H9 (cell line): ENCODE measurements around the gene TMEM108. TPM values are rescaled to one million over a fixed set of nuclear protein-coding genes. Genes with fewer than 3 reads are reported as not detected.

Experiments used
- DNase-seq: peaks from one replicate; pipeline ENCODE4 v3.0.0-alpha.2; 2017
- H2AFZ ChIP-seq: one replicate; pipeline ENCODE4 v1.6.1; 2013; ENCODE audit warnings: mild to moderate bottlenecking, low read length, control low read depth, moderate library complexity
- H2AK5ac ChIP-seq: 2 replicates; pipeline ENCODE4 v1.6.1; 2013; ENCODE audit warnings: low read length, control low read depth, mixed read lengths; ENCODE audit not compliant: insufficient read length
- H2BK120ac ChIP-seq: one replicate; pipeline ENCODE4 v1.6.1; 2013; ENCODE audit warnings: low read depth, mild to moderate bottlenecking, low read length, control low read depth, inconsistent platforms; ENCODE audit not compliant: poor library complexity, severe bottlenecking
- H2BK12ac ChIP-seq: 2 replicates; pipeline ENCODE4 v1.6.1; 2013; ENCODE audit warnings: low read length, control low read depth, mixed read lengths, low read depth; ENCODE audit not compliant: insufficient read length
- H2BK15ac ChIP-seq: 2 replicates; pipeline ENCODE4 v1.6.1; 2013; ENCODE audit warnings: low read depth, low read length, control low read depth
- H2BK20ac ChIP-seq: one replicate; pipeline ENCODE4 v1.6.1; 2013; ENCODE audit warnings: low read depth, mild to moderate bottlenecking, low read length, control low read depth, inconsistent platforms; ENCODE audit not compliant: poor library complexity, severe bottlenecking
- H2BK5ac ChIP-seq: 2 replicates; pipeline ENCODE4 v1.6.1; 2013; ENCODE audit warnings: low read length, control low read depth, mixed read lengths; ENCODE audit not compliant: insufficient read length
- H3K14ac ChIP-seq: 2 replicates; pipeline ENCODE4 v1.6.1; 2013; ENCODE audit warnings: low read length, control low read depth; ENCODE audit not compliant: insufficient read depth
- H3K18ac ChIP-seq: 2 replicates; pipeline ENCODE4 v1.6.1; 2013; ENCODE audit warnings: low read depth, mild to moderate bottlenecking, mixed read lengths, low read length, control low read depth; ENCODE audit not compliant: insufficient read length
- H3K23ac ChIP-seq: 2 replicates; pipeline ENCODE4 v1.6.1; 2013; ENCODE audit warnings: low read length, control low read depth, mixed read lengths, low read depth; ENCODE audit not compliant: insufficient read length
- H3K23me2 ChIP-seq: 2 replicates; pipeline ENCODE4 v1.6.1; 2013; ENCODE audit warnings: low read depth, mild to moderate bottlenecking, mixed read lengths, low read length, control low read depth; ENCODE audit not compliant: insufficient read length, poor library complexity, severe bottlenecking
- H3K27ac ChIP-seq: 2 replicates; pipeline ENCODE4 v1.5.1; 2013; ENCODE audit warnings: low read length, control low read depth, mixed read lengths, low read depth; ENCODE audit not compliant: insufficient read length
- H3K27me3 ChIP-seq: 2 replicates; pipeline ENCODE4 v1.6.1; 2013; ENCODE audit warnings: low read length, control low read depth, inconsistent platforms; ENCODE audit not compliant: insufficient read depth
- H3K4ac ChIP-seq: 2 replicates; pipeline ENCODE4 v1.6.1; 2013; ENCODE audit warnings: low read depth, mild to moderate bottlenecking, control low read depth, inconsistent platforms, low read length, moderate library complexity
- H3K4me1 ChIP-seq: 2 replicates; pipeline ENCODE4 v1.6.1; 2013; ENCODE audit warnings: low read length, control low read depth, inconsistent platforms; ENCODE audit not compliant: insufficient read depth
- H3K4me2 ChIP-seq: 2 replicates; pipeline ENCODE4 v1.6.1; 2013; ENCODE audit warnings: low read length, control low read depth, mixed read lengths; ENCODE audit not compliant: insufficient read length, insufficient read depth
- H3K56ac ChIP-seq: 2 replicates; pipeline ENCODE4 v1.6.1; 2013; ENCODE audit warnings: low read depth, mild to moderate bottlenecking, mixed read lengths, low read length, control low read depth; ENCODE audit not compliant: insufficient read length
- H3K79me1 ChIP-seq: 2 replicates; pipeline ENCODE4 v1.6.1; 2013; ENCODE audit warnings: low read depth, mild to moderate bottlenecking, moderate library complexity, low read length, control low read depth, inconsistent platforms; ENCODE audit not compliant: insufficient read depth, poor library complexity, severe bottlenecking
- H3K79me2 ChIP-seq: 2 replicates; pipeline ENCODE4 v1.6.1; 2013; ENCODE audit warnings: low read length, control low read depth, inconsistent platforms; ENCODE audit not compliant: insufficient read depth
- H3K9ac ChIP-seq: 2 replicates; pipeline ENCODE4 v1.6.1; 2013; ENCODE audit warnings: low read length, control low read depth, mixed read lengths; ENCODE audit not compliant: insufficient read length; ENCODE audit errors: extremely low read depth
- H3K9me3 ChIP-seq: one replicate; pipeline ENCODE4 v1.6.1; 2013; ENCODE audit warnings: low read depth, low read length, inconsistent platforms; ENCODE audit not compliant: control insufficient read depth
- H3T11ph ChIP-seq: one replicate; pipeline ENCODE4 v1.6.1; 2013; ENCODE audit warnings: mild to moderate bottlenecking, low read length, control low read depth, inconsistent platforms
- H4K20me1 ChIP-seq: one replicate; pipeline ENCODE4 v1.6.1; 2013; ENCODE audit not compliant: control insufficient read depth, insufficient read length, insufficient read depth
- H4K5ac ChIP-seq: 2 replicates; pipeline ENCODE4 v1.6.1; 2013; ENCODE audit warnings: low read depth, mild to moderate bottlenecking, mixed read lengths, low read length, control low read depth; ENCODE audit not compliant: insufficient read length
- H4K8ac ChIP-seq: replicated peaks from 2 replicates; pipeline ENCODE4 v1.6.1; 2013; ENCODE audit warnings: low read length, control low read depth, mixed read lengths, low read depth; ENCODE audit not compliant: insufficient read length
- H4K91ac ChIP-seq: 2 replicates; pipeline ENCODE4 v1.6.1; 2013; ENCODE audit warnings: low read depth, mild to moderate bottlenecking, moderate library complexity, mixed read lengths, low read length, control low read depth; ENCODE audit not compliant: insufficient read length
- H3K27ac Mint-ChIP-seq, 3 experiments: 2 replicates in 2 of 3; 3 replicates in 1 of 3; pipeline ENCODE4 v1.8.0; 2020 to 2021; ENCODE audit warnings: mixed read lengths in 3 of 3, mild to moderate bottlenecking in 1 of 3, moderate library complexity in 1 of 3
- H3K27me3 Mint-ChIP-seq: 2 replicates; pipeline ENCODE4 v1.8.0; 2021; ENCODE audit warnings: low read depth, mild to moderate bottlenecking, moderate library complexity, mixed read lengths
- H3K36me3 Mint-ChIP-seq, 3 experiments: 2 replicates in 2 of 3; 3 replicates in 1 of 3; pipeline ENCODE4 v1.8.0; 2020 to 2021; ENCODE audit warnings: low read depth in 3 of 3, mixed read lengths in 3 of 3; ENCODE audit not compliant: insufficient read depth in 1 of 3
- H3K4me1 Mint-ChIP-seq, 2 experiments: 2 replicates each; pipeline ENCODE4 v1.8.0; 2020; ENCODE audit warnings: mixed read lengths in 2 of 2
- H3K4me3 Mint-ChIP-seq, 2 experiments: 2 replicates in 1 of 2; 3 replicates in 1 of 2; pipeline ENCODE4 v1.8.0; 2020 to 2021; ENCODE audit warnings: mild to moderate bottlenecking in 2 of 2, mixed read lengths in 2 of 2, moderate library complexity in 1 of 2
- H3K9me3 Mint-ChIP-seq, 2 experiments: 2 replicates in 1 of 2; 3 replicates in 1 of 2; pipeline ENCODE4 v1.8.0; 2020; ENCODE audit warnings: mild to moderate bottlenecking in 2 of 2, mixed read lengths in 2 of 2, moderate library complexity in 1 of 2
- WGBS: extraction: QIAGEN DNeasy Blood & Tissue Kit; methylation state at CpG from one replicate; pipeline ENCODE4 v1.1.7; 2013; ENCODE audit warnings: missing lambda C conversion rate, low lambda C conversion rate, mixed read lengths; ENCODE audit not compliant: insufficient read length; ENCODE audit errors: extremely low coverage; 5-methylcytosine and 5-hydroxymethylcytosine counted together
- total RNA-seq: library from RNA; stranded (reverse); gene quantifications from 2 replicates; pipeline ENCODE4 v1.2.1, GENCODE V29; 2021
- TF ChIP-seq, protein P1 (sequence below): fragments of 200-600 bp; sonication (generic); conservative IDR thresholded peaks from 3 replicates; pipeline ENCODE4 v1.8.0; 2021; ENCODE audit warnings: antibody characterized with exemption, mild to moderate bottlenecking

The TMEM108 gene
- total RNA-seq, 1 experiment from 2014 or later = 5.0 TPM

DNA sequence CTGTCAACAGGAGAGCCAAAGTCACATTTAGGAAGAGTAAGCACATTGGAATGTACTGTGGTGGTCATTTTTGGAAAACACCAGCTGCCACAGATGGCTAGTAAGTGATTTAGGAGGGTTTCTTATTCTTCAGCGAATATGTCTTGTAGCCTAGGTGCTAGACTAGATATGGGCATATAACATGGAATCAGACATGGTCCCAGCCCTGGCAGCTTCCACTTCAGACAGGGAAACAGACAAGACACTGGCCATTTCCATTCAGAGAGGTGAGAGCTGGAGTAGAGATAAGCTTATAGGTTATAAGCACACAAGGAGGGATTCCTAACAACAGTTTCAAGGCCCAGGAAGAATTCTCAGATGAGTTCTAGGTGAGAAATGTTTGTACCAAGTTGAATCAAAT lies 333.5 kb downstream of the TMEM108 start:
- H3K14ac ChIP-seq = no peak overlapping the region
- H3K9ac ChIP-seq = no peak overlapping the region
- no peak overlapping the region for H3T11ph ChIP-seq
- Mint-ChIP-seq H3K4me3 (no peak overlapping the region), H3K9me3 (no peaks in the 10 kb centered on the region), H3K36me3 (no peaks in the 10 kb centered on the region), H3K27ac (peak overlapping the region in 1 of 3 experiments; percentile 33; a peak in 1 of 7 replicates), H3K4me1 (peaks cover 21 to 24% of the 10 kb centered on the region in 2 experiments), H3K27me3 (no peaks in the 10 kb centered on the region)
- no peak overlapping the region for H3K56ac ChIP-seq
- peaks cover 12% of the 10 kb centered on the region for H3K4me1 ChIP-seq
- WGBS = no CpG with 5 or more reads among the region's 1 CpG
- H3K79me2 ChIP-seq = no peaks in the 10 kb centered on the region
- no peaks in the 10 kb centered on the region for H3K9me3 ChIP-seq
- no peak overlapping the region for H2BK120ac ChIP-seq
- no peak overlapping the region for H3K23ac ChIP-seq
- no peak overlapping the region for H2BK5ac ChIP-seq
- H2BK20ac ChIP-seq = no peak overlapping the region
- no peak overlapping the region for H3K27ac ChIP-seq
- H4K91ac ChIP-seq = no peak overlapping the region
- H3K18ac ChIP-seq = no peak overlapping the region
- no peak overlapping the region for H3K4ac ChIP-seq
- H4K20me1 ChIP-seq = no peaks in the 10 kb centered on the region
- H3K23me2 ChIP-seq = no peaks in the 10 kb centered on the region
- no peak overlapping the region for H4K8ac ChIP-seq
- no peak overlapping the region for H2BK15ac ChIP-seq
- H3K27me3 ChIP-seq = no peaks in the 10 kb centered on the region
- no peak overlapping the region for H2BK12ac ChIP-seq
- H4K5ac ChIP-seq = no peak overlapping the region
- no peak overlapping the region for H2AFZ ChIP-seq
- H3K79me1 ChIP-seq = no peaks in the 10 kb centered on the region
- H3K4me2 ChIP-seq = no peak overlapping the region
- no peak for DNase-seq
- TF ChIP-seq, protein P1, sequence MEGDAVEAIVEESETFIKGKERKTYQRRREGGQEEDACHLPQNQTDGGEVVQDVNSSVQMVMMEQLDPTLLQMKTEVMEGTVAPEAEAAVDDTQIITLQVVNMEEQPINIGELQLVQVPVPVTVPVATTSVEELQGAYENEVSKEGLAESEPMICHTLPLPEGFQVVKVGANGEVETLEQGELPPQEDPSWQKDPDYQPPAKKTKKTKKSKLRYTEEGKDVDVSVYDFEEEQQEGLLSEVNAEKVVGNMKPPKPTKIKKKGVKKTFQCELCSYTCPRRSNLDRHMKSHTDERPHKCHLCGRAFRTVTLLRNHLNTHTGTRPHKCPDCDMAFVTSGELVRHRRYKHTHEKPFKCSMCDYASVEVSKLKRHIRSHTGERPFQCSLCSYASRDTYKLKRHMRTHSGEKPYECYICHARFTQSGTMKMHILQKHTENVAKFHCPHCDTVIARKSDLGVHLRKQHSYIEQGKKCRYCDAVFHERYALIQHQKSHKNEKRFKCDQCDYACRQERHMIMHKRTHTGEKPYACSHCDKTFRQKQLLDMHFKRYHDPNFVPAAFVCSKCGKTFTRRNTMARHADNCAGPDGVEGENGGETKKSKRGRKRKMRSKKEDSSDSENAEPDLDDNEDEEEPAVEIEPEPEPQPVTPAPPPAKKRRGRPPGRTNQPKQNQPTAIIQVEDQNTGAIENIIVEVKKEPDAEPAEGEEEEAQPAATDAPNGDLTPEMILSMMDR = no peak
- H2AK5ac ChIP-seq = no peak overlapping the region
